ENCODE measurements around the gene MTCH2.

Gene MTCH2

DNA sequence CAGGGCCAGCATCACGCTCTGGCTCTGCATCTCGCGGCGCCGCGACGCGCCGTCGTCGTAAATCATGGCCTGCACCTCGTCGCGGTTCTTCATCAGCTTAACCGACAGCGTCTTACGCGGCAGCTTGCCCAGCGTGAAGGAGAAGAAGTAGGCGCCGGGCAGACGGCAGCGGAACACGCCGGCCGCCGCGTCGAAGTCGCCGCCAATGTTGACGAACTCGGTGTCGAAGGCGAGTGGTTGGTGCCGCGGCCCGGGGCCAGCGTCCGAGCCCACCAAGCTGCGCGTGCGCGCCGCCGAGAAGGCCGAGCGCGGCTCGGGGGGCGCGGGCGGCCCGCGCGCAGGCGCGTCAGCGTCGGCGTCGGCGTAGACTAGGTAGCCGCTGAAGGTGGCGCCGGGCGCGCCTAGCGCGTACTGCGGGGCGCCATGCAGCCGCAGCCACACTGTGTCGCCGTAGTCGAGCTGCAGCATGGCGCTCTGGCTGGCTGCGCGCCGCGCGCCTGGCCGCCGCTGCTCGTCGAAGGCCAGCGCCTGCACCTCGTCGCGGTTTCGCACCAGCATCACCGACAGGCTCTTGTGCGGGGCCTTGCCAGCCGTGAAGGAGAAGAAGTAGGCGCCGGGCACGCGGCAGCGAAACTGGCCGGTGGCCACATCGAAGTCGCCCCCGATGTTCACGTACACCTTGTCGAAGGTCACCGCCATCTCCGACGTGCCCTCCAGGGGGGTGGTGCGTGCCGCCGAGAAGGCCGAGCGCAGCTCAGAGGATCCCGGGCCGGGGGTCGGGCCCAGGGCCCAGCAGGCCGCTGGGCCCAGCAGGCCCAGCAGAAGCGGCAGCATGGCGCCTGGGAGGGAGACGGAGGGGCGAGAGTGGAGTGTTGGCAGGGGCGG, 52.1 kb downstream of the MTCH2 start:
- DNase-seq = no peak

DNA sequence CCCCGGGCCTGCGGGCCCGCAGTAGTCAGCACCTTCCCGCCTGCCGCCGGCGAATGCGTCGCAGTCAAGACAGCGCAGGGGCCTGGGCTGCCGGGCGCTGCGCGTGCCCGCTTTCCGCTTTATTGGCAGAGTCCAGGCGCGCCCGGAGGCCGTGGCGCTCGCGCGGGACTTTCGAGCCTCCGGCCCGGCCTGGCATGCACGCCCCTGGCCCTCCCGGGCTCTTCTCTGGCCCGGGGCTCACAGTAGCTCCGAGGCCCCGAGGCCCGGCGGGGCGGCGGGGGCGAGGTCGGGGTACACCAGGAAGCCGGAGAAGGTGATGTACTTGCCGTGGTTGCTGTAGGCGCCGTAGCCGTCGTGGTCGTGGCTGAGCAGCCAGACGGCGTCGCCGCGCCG, 52.8 kb downstream of the MTCH2 start:
- no peak for DNase-seq

DNA sequence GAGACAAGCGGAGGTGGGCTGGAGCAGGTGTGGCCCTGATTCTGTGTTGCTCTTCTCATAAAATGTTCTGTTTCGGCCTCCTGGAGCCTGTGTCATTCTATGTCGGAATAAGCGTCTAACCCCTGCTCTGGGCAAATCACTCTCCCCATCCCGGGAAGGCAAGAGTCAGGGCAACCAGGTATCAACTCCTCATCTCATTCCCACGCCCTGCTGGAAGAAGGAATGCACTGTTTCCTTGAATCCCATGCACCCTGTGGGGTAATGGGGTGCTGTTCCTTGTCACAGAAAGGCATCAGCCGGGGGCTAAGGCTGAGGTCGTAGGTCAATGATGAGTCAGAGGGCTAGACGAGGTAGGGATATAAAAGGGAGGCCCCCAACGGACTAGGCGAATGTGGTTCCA, 53.2 kb downstream of the MTCH2 start:
- DNase-seq = no peak

DNA sequence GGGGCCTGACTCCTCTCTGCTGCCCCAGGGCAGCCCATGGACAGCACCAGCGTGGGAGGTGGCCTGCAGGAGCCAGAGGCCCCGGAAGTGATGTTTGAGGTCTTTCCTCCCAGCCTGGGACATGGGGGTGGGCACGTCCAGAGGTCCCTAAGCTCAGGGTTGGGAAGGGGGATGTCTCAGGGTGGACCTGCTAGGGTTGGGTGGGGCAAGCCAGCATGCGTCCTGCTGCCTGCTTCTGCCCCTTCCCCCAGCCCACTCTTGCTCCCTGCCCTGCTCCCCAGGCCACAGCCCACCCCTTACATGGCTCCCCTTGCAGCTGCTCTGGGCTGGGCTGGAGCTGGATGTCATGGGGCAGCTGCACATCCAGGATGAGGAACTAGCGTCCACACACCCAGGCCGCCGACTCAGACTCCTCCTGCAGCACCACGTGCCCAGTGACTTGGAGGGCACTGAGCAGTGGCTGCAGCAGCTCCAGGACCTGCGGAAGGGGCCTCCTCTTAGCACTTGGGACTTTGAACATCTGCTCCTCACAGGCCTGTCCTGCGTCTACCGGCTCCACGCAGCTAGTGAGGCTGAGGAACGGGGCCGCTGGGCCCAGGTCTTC, 54.5 kb downstream of the MTCH2 start:
- DNase-seq = peak; percentile 92 to 97 (median 96)

DNA sequence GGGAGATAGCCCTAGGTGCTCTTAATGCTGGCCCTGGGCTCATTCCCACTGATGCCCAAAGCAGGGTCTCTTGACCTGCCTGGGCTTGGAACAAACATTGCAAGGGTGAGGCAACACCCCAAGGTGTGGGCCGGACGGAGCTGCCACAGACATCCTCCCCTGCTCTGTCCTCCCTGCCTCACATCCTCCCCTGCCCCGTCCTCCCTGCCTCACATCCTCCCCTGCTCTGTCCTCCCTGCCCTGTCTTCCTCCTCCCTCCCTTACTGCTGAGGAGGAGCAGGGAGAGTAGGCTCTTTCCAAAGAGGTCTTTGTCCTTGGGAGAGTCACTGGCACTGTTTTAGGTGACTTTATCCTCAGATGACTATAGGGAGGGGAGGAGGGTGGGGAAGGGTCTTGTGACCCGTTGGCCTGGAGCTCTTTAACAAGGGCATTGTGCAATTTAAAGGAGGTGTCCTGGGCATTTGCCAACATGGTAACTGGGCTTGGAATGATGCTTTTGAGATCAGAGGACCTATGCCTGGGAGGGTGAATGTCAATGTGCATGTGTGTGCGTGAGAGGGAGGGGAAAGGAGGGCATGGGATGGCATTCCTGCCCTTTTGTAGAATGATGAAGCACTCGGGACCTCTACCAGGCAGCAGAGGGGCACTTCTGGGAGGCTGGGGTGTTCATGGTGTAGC, 55.2 kb downstream of the MTCH2 start:
- DNase-seq = peak; percentile 74 to 83 (median 82)

DNA sequence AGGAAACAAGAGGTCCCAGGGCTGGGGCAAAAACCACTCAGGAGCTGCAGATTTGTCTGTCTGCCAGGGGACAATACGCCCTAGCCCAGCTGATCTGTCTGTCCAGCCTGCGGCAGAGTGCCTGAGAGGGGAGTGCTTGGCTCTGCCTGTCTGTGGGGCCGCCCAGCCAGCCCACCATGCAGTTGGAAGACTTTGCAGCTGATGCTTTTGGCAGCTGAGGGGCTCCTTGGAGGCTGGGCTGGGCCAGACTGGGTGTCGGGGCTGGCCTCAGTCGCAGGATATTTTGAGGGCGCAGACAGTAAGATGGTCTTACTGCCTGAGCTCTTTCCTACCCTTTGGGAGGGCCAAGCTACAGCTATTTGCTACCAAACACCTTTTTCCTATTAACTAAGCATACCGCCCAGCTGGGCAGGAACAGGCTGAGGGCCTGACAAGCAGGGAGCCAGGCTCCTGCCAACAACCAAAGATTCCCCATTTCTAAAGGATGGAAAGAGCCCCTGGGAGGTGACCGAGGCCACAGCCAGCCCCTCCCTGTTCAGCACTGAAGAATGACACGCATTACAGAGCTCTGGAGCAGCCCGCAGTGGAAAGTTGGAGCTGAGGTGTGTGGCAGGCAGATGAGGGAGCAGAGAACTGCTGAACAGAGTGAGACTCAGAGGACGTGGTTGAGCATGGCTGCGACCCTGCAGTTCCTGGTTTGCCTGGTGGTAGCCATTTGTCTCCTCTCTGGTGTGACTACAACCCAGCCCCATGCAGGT, 56.1 kb downstream of the MTCH2 start, which contains the start of gene FAM180B:
Gene FAM180B, plus strand, starts transcription at position 581 of the 758 bp plus-strand sequence. Its CDS starts 91 bp downstream, at position 672.
- DNase-seq = no peak

DNA sequence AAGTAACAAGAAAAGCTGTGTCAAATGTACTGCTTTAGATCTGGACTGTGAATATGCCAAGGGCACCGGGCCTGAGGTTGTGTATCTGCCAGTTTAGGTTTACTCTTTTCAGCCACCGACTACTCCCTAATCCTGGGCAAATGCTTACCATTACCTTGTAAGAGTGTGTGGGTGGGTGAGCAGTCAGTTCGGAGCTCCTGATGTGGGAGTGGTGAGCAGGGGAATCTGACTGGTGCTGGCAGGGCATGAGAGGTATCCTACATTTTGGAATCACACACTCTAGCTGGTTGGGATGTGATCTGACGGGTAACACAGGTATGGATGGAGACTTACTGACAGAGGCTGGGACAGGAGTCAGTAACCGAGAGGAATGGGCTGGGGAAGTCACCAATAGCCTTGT, 58.5 kb downstream of the MTCH2 start:
- DNase-seq = no peak

DNA sequence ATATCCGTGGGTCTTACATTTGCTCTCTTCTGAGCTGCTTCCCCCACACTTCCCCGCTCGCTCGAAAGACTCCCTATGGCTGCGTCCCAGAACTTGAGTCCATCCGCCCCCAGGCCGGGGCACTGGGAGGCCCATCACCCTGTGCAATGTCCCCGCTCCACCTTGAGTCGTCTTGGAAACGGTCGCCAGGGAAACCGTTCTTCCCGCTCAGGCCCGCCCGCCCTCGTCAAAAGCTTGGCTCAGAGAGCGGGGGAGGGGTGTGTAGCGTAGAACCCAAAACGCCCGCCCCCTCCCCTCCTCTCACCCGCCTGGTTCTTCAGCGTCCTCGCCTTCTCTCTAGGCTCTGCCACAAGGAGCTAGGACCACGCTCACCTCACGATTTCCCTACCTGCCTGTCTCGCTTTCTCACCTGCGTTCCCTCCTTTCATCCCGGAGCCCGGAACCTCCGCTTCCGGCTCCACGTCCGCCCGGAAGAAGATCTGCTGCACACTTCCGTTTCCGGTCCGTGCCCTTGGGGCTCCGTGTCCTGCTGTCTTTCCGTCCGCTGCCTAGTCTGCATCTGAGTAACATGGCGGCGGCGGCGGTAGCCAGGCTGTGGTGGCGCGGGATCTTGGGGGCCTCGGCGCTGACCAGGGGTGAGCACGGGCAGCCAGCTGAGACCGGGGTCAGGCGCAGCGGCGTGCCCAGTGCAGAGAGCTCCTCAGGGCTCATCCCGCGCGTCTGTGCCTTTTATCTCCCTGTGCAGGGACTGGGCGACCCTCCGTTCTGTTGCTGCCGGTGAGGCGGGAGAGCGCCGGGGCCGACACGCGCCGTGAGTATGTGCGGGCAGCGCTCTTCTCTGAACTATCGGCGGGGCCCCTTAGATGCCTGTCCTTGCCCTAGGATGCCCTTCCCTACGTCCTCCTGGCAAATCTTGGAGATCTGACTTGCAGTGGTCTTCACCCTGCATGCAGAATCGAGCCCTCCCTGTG, 63.5 kb downstream of the MTCH2 start, which contains the start of the genes KBTBD4 and NDUFS3:
Gene KBTBD4, minus strand, starts transcription at position 447 of the 971 bp plus-strand sequence. Its CDS starts 19 bp downstream, at position 428.
Gene NDUFS3, plus strand, starts transcription at position 551 of the 971 bp plus-strand sequence. Its CDS starts 18 bp downstream, at position 569.
- DNase-seq = peak; percentile 91 to 94 (median 92)

DNA sequence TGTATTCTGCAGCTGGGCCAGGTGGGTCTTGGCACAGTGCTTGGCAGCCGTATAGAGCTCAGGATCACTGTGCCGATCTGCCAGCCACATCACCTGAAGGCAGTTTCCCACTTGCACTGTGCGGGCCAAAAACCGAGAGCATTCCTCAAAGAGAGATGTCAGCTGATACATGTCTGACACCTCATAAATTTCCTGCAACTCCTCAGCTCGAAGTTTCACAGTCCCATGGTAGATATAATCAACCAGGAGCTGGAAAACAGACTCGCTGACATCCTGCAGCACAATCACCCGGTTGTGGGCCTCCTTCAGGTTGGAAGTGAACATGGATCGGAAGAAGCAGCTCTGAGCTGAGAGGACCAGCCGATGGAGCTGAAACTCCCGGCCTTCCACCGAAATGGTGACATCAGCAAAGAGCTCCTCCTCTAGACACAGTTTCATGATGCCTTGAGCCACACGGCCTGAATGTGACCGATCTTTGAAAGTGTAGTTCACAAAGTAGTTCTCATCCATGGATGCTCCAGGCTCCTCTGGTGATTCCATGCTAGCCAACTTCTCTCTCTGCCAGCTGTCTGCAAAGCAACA, 64.8 kb downstream of the MTCH2 start:
- DNase-seq = no peak

DNA sequence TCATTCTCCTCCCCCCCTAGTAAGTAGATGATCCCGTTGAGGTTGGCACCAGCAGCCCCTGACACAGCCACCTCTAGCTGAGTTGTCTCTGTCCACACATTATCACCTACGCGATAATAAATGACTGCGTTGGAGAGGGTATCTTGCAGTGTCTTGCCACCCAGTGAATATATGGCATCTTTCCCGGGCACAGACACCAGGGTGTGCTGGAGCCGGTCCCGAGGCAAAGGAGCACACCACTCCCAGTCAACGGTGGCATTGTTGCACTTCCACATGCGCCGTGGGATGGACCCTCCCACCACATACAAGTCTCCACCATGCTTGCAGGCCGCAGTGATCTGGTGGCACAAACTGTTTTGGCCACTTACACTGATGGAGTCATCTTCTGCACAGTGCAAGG, 69.0 kb downstream of the MTCH2 start:
- DNase-seq = no peak

DNA sequence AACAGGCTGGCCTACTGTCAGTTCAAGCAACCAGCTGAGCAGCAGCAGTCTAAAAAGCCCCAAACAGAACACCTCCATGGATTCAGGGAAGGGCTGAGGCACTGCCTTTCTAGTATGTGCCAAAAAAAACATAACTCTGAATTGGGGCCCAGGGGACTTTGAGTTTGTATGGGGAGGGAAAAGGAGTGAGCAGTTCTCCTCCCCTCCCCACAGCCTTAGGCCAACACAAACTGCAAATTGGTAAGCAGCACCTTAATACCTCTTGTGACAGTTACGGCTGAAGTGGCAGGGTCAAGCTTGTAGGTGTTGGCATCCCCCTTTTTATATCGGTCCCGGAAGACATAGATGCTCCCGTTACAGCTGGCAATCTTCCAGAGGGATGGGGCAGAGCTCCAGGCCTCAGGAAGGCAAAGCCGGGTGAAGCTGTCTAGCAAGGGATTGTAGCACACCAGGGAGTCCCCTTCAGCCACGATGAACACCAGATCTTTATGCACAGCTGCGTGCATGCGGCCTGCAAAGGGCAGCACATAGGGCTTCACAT, 69.6 kb downstream of the MTCH2 start:
- DNase-seq = no peak

DNA sequence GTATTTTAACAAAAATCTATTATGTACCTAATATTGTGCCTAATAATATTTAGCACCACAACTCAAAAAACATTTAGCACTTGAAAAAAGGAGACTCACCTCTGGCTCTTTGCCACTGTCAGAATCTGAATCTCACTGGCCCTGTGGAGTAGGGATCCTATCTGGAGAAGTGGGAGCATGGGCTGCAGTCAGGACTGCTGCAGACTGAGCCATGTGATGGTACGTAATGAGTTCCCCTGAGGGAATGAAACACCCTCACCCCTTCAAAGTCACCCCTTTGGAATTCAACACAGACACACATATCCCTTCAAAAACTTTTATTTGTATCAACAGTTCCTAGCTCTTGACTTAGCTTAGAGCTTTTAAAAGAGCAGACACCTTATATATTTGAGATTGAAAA, 70.5 kb downstream of the MTCH2 start:
- DNase-seq = no peak

DNA sequence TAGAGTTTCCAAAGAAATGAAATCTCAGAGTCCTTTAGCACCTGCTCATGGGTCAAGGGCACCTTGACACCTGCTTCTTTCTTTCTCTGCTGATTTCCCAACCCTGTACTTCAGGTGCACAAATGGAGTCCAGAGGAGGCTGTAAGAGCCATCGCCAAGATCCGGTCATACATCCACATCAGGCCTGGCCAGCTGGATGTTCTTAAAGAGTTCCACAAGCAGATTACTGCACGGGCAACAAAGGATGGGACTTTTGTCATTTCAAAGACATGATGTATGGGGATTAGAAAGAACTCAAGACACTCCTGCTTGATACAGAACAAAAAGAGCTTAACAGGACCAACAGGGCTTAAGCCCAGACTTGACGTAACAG, 71.0 kb downstream of the MTCH2 start:
- DNase-seq = no peak

DNA sequence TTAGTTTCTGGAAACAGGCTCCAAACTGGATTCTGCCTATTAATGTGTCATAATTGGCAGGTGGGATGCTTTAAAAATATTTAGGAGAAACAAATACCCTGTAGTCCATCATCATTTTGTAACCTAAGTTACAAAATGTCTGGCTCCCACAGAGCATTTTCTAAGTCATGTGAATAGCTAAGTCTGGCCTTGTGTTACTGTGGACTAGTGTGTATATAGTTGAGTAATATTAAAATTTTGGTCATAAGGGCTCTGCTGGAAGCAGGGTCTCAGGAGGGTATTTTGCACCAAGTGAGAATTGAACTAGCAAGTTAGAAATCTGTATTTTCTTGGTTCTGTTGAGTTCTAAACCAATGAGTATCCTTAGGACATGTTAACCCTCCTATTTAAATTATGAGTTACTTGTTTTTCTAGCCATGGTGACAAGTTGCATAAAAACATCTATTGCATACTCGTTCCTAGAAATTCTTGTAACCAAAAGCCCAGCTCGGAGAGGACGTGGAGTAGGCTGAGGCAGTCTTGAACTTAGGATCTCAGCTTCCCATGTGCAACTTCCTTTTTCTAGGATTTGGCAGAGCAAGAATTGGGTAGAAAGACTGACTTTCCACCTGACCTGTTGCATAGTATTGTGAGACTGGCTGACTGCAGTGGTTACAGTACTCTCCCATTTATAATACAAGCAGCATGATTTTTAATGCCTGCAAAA, 71.6 kb downstream of the MTCH2 start:
- DNase-seq = peak; percentile 57 to 84 (median 80)

DNA sequence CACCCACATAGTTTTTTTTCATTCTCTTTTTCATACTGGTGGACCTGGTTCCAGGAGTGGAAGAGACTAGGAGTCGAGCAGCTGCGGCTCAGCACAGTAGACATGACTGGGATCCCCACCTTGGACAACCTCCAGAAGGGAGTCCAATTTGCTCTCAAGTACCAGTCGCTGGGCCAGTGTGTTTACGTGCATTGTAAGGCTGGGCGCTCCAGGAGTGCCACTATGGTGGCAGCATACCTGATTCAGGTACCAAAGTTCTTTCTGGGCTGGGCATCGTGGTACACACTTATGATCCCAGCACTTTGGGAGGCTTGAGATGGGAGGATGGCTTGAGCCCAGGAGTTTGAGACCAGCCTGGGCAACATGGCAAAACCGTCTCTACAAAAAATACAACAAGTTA, 72.7 kb downstream of the MTCH2 start:
- DNase-seq = no peak
